Testis (tissue), 2 donors: ENCODE measurements around the gene SIRT6.

ENCODE experiments used
- CTCF ChIP-seq, 3 experiments: fragments of 450-650 bp in 2 of 3; fragments of 200-600 bp in 1 of 3; sonication (generic) in 1 of 3; IDR thresholded peaks; one replicate each; pipeline ENCODE4 v1.5.1; 2016 to 2019; ENCODE audit warnings: antibody characterized with exemption in 3 of 3, mild to moderate bottlenecking in 2 of 3, moderate library complexity in 1 of 3
- POLR2A ChIP-seq: fragments of 450-650 bp; IDR thresholded peaks from one replicate; pipeline ENCODE4 v1.6.1; 2017; ENCODE audit warnings: antibody characterized with exemption, mild to moderate bottlenecking, moderate library complexity

DNA sequence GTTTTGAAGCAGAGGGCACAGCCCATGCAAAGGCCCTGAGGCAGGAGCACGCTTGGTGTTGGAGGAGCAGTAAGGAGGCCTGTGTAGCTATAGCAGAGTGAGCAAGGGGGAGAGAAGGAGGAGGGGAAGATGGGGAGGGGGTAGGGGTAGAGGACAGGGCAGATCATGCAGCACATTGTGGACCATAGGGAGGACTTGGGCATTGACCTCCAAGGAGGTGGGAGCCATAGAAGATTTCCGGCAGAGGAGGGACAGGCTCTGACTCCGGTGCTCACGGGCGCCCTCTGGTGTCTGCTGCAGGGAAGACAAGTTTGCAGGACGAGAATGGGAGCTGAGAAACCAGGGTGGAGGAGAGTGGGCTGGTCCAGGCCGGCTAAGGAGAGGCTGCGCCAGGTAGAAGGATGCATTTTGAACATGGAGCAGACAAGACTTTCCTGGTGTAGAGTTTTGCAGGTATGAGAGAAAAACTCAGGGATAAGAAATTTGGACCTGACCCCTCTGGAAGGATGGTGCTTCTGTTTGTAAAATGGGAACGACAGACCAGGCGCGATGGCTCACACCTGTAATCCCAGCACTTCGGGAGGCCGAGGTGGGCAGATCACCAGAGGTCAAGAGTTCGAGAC lies 42.6 kb downstream of the SIRT6 start:
- TF ChIP-seq CTCF (IDR thresholded peaks at IDR 0.05) = peak; percentile 36 to 83 (median 71)
- TF ChIP-seq POLR2A = no peak
